ENCODE results near the gene IRF4. TPM values are rescaled to one million over a fixed set of nuclear protein-coding genes. Genes with fewer than 3 reads are reported as not detected.

Gene IRF4
- total RNA-seq, 1 donor from 2014 or later: 2.9 TPM

GRCh38 chr6:398065-398464, 6.5 kb downstream of the IRF4 start:
- DNase-seq (ENCODE audit: low spot score): no peak

GRCh38 chr6:398558-399078, 7.1 kb downstream of the IRF4 start:
- no peak for DNase-seq (ENCODE audit: low spot score)

GRCh38 chr6:399785-400534, 8.4 kb downstream of the IRF4 start:
- no peak for DNase-seq (ENCODE audit: low spot score)

GRCh38 chr6:400815-401214, 9.3 kb downstream of the IRF4 start:
- no peak for DNase-seq (ENCODE audit: low spot score)

GRCh38 chr6:401239-401993, 9.9 kb downstream of the IRF4 start:
- no peak for DNase-seq (ENCODE audit: low spot score)

- no peak for DNase-seq (ENCODE audit: low spot score)
Observed at GRCh38 chr6:401994-402640, 10.6 kb downstream of the IRF4 start.

GRCh38 chr6:402901-403658, 11.5 kb downstream of the IRF4 start:
- no peak for DNase-seq (ENCODE audit: low spot score)

GRCh38 chr6:403659-404655, 12.4 kb downstream of the IRF4 start:
- DNase-seq (ENCODE audit: low spot score): no peak

- no peak for DNase-seq (ENCODE audit: low spot score)
Observed at GRCh38 chr6:404685-405423, 13.3 kb downstream of the IRF4 start.

- DNase-seq (ENCODE audit: low spot score): no peak
Observed at GRCh38 chr6:408148-408547, 16.6 kb downstream of the IRF4 start.

- DNase-seq (ENCODE audit: low spot score): no peak
Observed at GRCh38 chr6:408599-409102, 17.1 kb downstream of the IRF4 start.

GRCh38 chr6:409370-409972, 17.9 kb downstream of the IRF4 start:
- no peak for DNase-seq (ENCODE audit: low spot score)

GRCh38 chr6:410555-411395, 19.2 kb downstream of the IRF4 start:
- no peak for DNase-seq (ENCODE audit: low spot score)

GRCh38 chr6:411402-412145, 20.0 kb downstream of the IRF4 start:
- no peak for DNase-seq (ENCODE audit: low spot score)

GRCh38 chr6:412146-412886, 20.8 kb downstream of the IRF4 start:
- no peak for DNase-seq (ENCODE audit: low spot score)

GRCh38 chr6:414447-414846, 22.9 kb downstream of the IRF4 start:
- DNase-seq (ENCODE audit: low spot score): no peak

- no peak for DNase-seq (ENCODE audit: low spot score)
Observed at GRCh38 chr6:415087-415486, 23.5 kb downstream of the IRF4 start.

All from mucosa of gallbladder (tissue), 1 donor.